Neural cell (in vitro differentiated cells): ENCODE measurements around the gene THAP4. TPM values are rescaled to one million over a fixed set of nuclear protein-coding genes. Genes with fewer than 3 reads are reported as not detected.

Experiments
- H2AFZ ChIP-seq: fragments of 200-600, 300-800 bp; sonication (generic), shearing (Covaris generic); 2 replicates; pipeline ENCODE4 v1.6.0; 2014; ENCODE audit warnings: low read depth, mild to moderate bottlenecking, antibody characterized with exemption, low read length, moderate library complexity
- H3F3A ChIP-seq: fragments of 200-600 bp; shearing (Covaris generic); 2 replicates; pipeline ENCODE4 v1.6.1; 2016; ENCODE audit warnings: mild to moderate bottlenecking, moderate library complexity, mixed read lengths, antibody characterized with exemption, low read length; ENCODE audit not compliant: insufficient read depth, poor library complexity, severe bottlenecking
- H3K27ac ChIP-seq: fragments of 200-600, 300-800 bp; sonication (generic), shearing (Covaris generic); 2 replicates; pipeline ENCODE4 v1.5.1; 2014; ENCODE audit warnings: mild to moderate bottlenecking, low read length, moderate library complexity
- H3K27me3 ChIP-seq: fragments of 300-800, 200-600 bp; sonication (generic), shearing (Covaris generic); 2 replicates; pipeline ENCODE4 v1.6.0; 2014; ENCODE audit warnings: mild to moderate bottlenecking, low read depth, low read length, moderate library complexity; ENCODE audit not compliant: insufficient read depth
- H3K36me3 ChIP-seq: fragments of 300-800, 200-600 bp; sonication (generic), shearing (Covaris generic); 2 replicates; pipeline ENCODE4 v1.5.1; 2014; ENCODE audit warnings: mild to moderate bottlenecking, antibody characterized with exemption, low read length, moderate library complexity; ENCODE audit not compliant: insufficient read depth
- H3K4me2 ChIP-seq: fragments of 300-800, 200-600 bp; sonication (generic), shearing (Covaris generic); 2 replicates; pipeline ENCODE4 v1.6.0; 2014; ENCODE audit warnings: mild to moderate bottlenecking, low read length
- H3K4me3 ChIP-seq: fragments of 300-800, 200-600 bp; sonication (generic), shearing (Covaris generic); 2 replicates; pipeline ENCODE4 v1.5.1; 2014; ENCODE audit warnings: mild to moderate bottlenecking, low read length, moderate library complexity
- H3K79me2 ChIP-seq: fragments of 200-600 bp; shearing (Covaris generic); replicated peaks from 2 replicates; pipeline ENCODE4 v1.6.0; 2014; ENCODE audit warnings: mild to moderate bottlenecking, low read length, moderate library complexity; ENCODE audit not compliant: insufficient read depth
- H3K9ac ChIP-seq: fragments of 300-800, 200-600 bp; sonication (generic), shearing (Covaris generic); 2 replicates; pipeline ENCODE4 v1.6.1; 2016; ENCODE audit warnings: mild to moderate bottlenecking, low read length, mixed read lengths
- H3K9me2 ChIP-seq: fragments of 200-600 bp; shearing (Covaris generic); 2 replicates; pipeline ENCODE4 v1.6.1; 2016; ENCODE audit warnings: mild to moderate bottlenecking, low read length, mixed read lengths; ENCODE audit not compliant: insufficient read depth
- H3K9me3 ChIP-seq: fragments of 200-600, 300-800 bp; sonication (generic), shearing (Covaris generic); 2 replicates; pipeline ENCODE4 v1.6.1; 2016; ENCODE audit warnings: mild to moderate bottlenecking, mixed run types, low read length, moderate library complexity, mixed read lengths
- H4K20me1 ChIP-seq: fragments of 200-600 bp; shearing (Covaris generic); 2 replicates; pipeline ENCODE4 v1.6.1; 2016; ENCODE audit warnings: mild to moderate bottlenecking, mixed run types; ENCODE audit not compliant: insufficient read depth
- CTCF ChIP-seq: fragments of 450-650 bp; IDR thresholded peaks from 2 replicates; pipeline ENCODE4 v1.5.1; 2014; ENCODE audit warnings: antibody characterized with exemption, mild to moderate bottlenecking, moderate library complexity; ENCODE audit not compliant: poor library complexity, severe bottlenecking
- EP300 ChIP-seq: fragments of 450-650 bp; conservative IDR thresholded peaks from 2 replicates; pipeline ENCODE4 v1.6.1; 2014; ENCODE audit warnings: antibody characterized with exemption, mild to moderate bottlenecking, moderate library complexity; ENCODE audit not compliant: poor library complexity, severe bottlenecking
- EZH2 ChIP-seq: fragments of 200-600, 300-800 bp; shearing (Covaris generic), sonication (generic); IDR thresholded peaks from 2 replicates; pipeline ENCODE4 v1.6.1; 2014; ENCODE audit warnings: antibody characterized with exemption, low read length, borderline replicate concordance, mild to moderate bottlenecking; ENCODE audit not compliant: insufficient read depth, poor library complexity, severe bottlenecking
- MXI1 ChIP-seq: fragments of 450-650 bp; conservative IDR thresholded peaks from 2 replicates; pipeline ENCODE4 v1.6.1; 2014; ENCODE audit warnings: antibody characterized with exemption, mild to moderate bottlenecking; ENCODE audit not compliant: poor library complexity, severe bottlenecking
- POLR2AphosphoS5 ChIP-seq: IDR thresholded peaks from 2 replicates; pipeline ENCODE4 v1.6.1; 2012
- RAD21 ChIP-seq: fragments of 450-650 bp; conservative IDR thresholded peaks from 2 replicates; pipeline ENCODE4 v1.6.1; 2014; ENCODE audit warnings: antibody characterized with exemption, mild to moderate bottlenecking, moderate library complexity
- REST ChIP-seq: IDR thresholded peaks from 2 replicates; pipeline ENCODE4 v1.6.1; 2012; ENCODE audit warnings: borderline replicate concordance
- SMC3 ChIP-seq: fragments of 450-650 bp; conservative IDR thresholded peaks from 2 replicates; pipeline ENCODE4 v1.6.1; 2014; ENCODE audit warnings: antibody characterized with exemption, mild to moderate bottlenecking, moderate library complexity; ENCODE audit not compliant: poor library complexity
- TAF1 ChIP-seq: IDR thresholded peaks from 2 replicates; pipeline ENCODE4 v1.6.1; 2012; ENCODE audit warnings: low read depth
- polyA plus RNA-seq: library from polyadenylated mRNA; depleted of rRNA; stranded (reverse); fragments of >200 nt; gene quantifications from 2 replicates; pipeline ENCODE4 v1.2.3, GENCODE V29; 2014

Gene THAP4
- polyA plus RNA-seq, 1 donor from 2014 or later = 30.8 TPM

GRCh38 chr2:241553512-241553830 is 83.5 kb downstream of the THAP4 start:
- H3K79me2 ChIP-seq = no peaks in the 10 kb centered on the region

GRCh38 chr2:241551998-241552737 is 84.8 kb downstream of the THAP4 start:
- no peak overlapping the region for H3K4me2 ChIP-seq
- no peaks in the 10 kb centered on the region for H3K79me2 ChIP-seq
- H3K4me3 ChIP-seq = no peak overlapping the region
- H2AFZ ChIP-seq = no peak overlapping the region
- H4K20me1 ChIP-seq = no peaks in the 10 kb centered on the region
- H3K36me3 ChIP-seq = no peaks in the 10 kb centered on the region
- H3K9ac ChIP-seq = no peak overlapping the region
- H3K9me2 ChIP-seq = no peaks in the 10 kb centered on the region
- no peaks in the 10 kb centered on the region for H3F3A ChIP-seq
- peaks cover 8% of the 10 kb centered on the region for H3K9me3 ChIP-seq
- H3K27me3 ChIP-seq = peaks cover 4% of the 10 kb centered on the region
- no peak overlapping the region for H3K27ac ChIP-seq
- TF ChIP-seq SMC3 (no peak), EZH2 (no peak), RAD21 (no peak), REST (no peak), POLR2AphosphoS5 (no peak), TAF1 (no peak)

More at GRCh38 chr2:241553512-241553830, 83.5 kb downstream of the THAP4 start:
- H3K36me3 ChIP-seq = no peaks in the 10 kb centered on the region
- TF ChIP-seq REST (no peak), EP300 (no peak), POLR2AphosphoS5 (no peak), TAF1 (no peak), RAD21 (no peak), MXI1 (no peak), EZH2 (no peak), SMC3 (no peak), CTCF (no peak)
- H3K9me2 ChIP-seq = no peaks in the 10 kb centered on the region
- no peak overlapping the region for H3K4me3 ChIP-seq
- H3K4me2 ChIP-seq = no peak overlapping the region
- peaks cover 16% of the 10 kb centered on the region for H3K27me3 ChIP-seq
- H3K9ac ChIP-seq = no peak overlapping the region
- no peak overlapping the region for H3K27ac ChIP-seq
- no peak overlapping the region for H2AFZ ChIP-seq
- no peaks in the 10 kb centered on the region for H3F3A ChIP-seq
- no peaks in the 10 kb centered on the region for H4K20me1 ChIP-seq
- H3K9me3 ChIP-seq = peaks cover 15% of the 10 kb centered on the region
